Measurements from ENCODE around the gene MUC21. TPM values are rescaled to one million over a fixed set of nuclear protein-coding genes. Genes with fewer than 3 reads are reported as not detected.

Gene MUC21
- not detected for total RNA-seq

DNA sequence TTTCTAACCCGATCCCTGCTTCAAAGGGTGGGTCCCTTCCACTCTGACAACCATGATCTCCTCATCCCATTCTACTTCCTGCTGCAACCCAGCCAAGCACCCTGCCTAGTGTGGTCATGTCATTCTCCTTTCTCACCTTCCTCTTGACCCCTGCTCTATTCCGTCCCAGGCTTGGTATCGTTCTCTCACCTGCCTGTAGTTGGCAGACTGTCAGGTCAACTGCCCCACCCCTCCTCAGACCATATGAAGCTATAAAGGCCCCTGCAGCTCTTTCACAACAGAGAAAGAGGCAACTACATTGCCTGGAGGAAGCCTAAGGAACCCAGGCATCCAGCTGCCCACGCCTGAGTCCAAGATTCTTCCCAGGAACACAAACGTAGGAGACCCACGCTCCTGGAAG, at the start of gene MUC21:
Gene MUC21, plus strand, starts transcription at position 280 of the 400 bp plus-strand sequence. CDS start 241 bp downstream, outside the sequence.

DNA sequence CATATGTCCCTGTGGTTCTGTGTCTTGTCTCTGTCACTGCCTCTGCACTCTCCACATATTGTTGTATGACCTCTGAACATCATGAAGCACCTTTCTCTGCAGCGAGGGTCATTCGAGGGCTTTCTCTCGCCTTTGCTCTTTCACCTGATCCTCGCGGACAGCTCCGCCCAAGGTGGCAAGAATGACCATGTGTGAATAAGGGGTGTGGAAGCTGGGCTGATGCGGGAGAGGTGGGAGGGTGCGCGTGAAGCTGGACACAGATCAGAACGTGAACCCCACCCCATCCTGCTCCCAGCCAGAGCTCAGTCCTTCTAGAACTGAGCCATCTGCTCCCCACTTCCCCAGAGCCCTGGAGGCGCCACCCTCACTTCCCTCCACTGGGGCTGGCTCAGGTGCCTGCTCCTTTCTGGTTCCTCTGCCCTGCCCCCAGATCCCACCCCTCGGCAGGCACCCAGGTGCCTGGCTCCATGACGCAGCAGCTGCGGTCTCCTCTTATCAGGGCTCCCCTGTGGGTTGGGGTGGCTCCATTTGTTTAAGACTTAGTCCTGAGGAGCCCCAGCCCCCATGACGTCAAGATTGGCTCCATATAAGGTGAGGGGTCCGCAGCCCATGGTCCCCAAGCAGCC, 43.0 kb upstream of the MUC21 start, which contains the start of gene MUCL3:
Gene MUCL3, plus strand, starts transcription at position 613 of the 626 bp plus-strand sequence. CDS start 27 bp downstream, outside the sequence.

DNA sequence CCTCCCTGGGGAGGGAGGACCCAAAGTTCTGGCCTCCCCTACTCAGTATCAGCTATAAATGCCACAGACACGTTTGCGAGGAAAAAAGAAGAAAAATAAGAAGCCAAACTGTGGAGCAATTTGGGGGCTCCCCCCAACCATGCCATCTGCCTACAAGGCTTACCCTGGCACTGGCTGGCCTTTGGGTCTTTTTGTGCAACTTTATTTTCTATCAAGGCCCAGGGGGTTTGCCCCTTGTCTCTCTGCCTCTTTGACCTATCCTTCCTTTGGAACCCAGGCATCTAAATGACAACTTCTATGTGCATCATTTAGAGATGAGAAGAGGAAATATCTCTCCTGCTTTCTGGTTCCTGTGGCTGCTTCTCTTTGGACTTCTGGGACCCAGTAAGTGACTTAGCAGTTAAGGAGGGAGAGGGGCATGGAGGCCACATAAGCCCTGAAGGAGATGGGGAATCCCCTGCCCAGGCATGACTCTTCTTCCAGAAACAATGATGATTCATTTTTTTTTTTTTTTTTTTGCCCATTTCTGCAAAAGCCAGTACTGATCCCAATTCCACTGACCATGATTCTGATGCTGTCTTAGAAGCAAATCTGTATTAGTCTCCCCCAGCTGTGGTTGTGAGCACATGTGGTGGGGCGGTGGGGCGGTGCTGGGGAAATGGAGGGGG, 27.0 kb downstream of the MUC21 start, which contains the start of gene MUC22:
Gene MUC22, plus strand, starts transcription at position 82 of the 668 bp plus-strand sequence. Its CDS starts 233 bp downstream, at position 315.

Other genes with a start within 250 kb of the MUC21 start
- gene FLOT1, start 241.0 kb upstream of the MUC21 start, total RNA-seq = 100 to 1,000 TPM; 115 to 173 TPM
- gene IER3, start 239.2 kb upstream of the MUC21 start, total RNA-seq = 100 to 1,000 TPM; 106 to 125 TPM
- 10 to 100 TPM; 16.2 to 17.0 TPM for gene DDR1, start 99.2 kb upstream of the MUC21 start, total RNA-seq
- 10 to 100 TPM; 12.0 to 17.3 TPM for gene GTF2H4, start 75.5 kb upstream of the MUC21 start, total RNA-seq
- gene VARS2, start 69.5 kb upstream of the MUC21 start, total RNA-seq = 10 to 100 TPM; 19.3 to 24.8 TPM
- not detected for gene SFTA2, start 51.5 kb upstream of the MUC21 start, total RNA-seq
- gene MUCL3, start 42.7 kb upstream of the MUC21 start, total RNA-seq = not detected
- not detected for gene MUC22, start 26.8 kb downstream of the MUC21 start, total RNA-seq
- gene C6orf15, start 128.9 kb downstream of the MUC21 start, total RNA-seq = not detected
- under 1 TPM; under 0.01 to 0.67 TPM for gene PSORS1C1, start 131.1 kb downstream of the MUC21 start, total RNA-seq
- gene CDSN, start 136.7 kb downstream of the MUC21 start, total RNA-seq = under 1 TPM in 1 of 2 donors, not detected in 1; under 0.01 TPM
- gene PSORS1C2, start 155.3 kb downstream of the MUC21 start, total RNA-seq = not detected
- 10 to 100 TPM; 10.7 to 16.7 TPM for gene CCHCR1, start 174.1 kb downstream of the MUC21 start, total RNA-seq
- gene TCF19, start 174.9 kb downstream of the MUC21 start, total RNA-seq = 10 to 100 TPM; 15.5 to 23.6 TPM
- not detected for gene POU5F1, start 187.0 kb downstream of the MUC21 start, total RNA-seq